Astrocyte of the cerebellum (primary cell): ENCODE measurements around the gene OPRL1.

Experiments
- DNase-seq: peaks from one replicate; pipeline ENCODE4 v3.0.0-alpha.2; 2011; ENCODE audit warnings: low read depth
- H3K4me3 ChIP-seq: 2 replicates; pipeline ENCODE4 v1.5.1; 2011; ENCODE audit warnings: mild to moderate bottlenecking, low read depth, low read length, moderate library complexity
- CTCF ChIP-seq: IDR thresholded peaks from 2 replicates; pipeline ENCODE4 v1.5.1; 2012; ENCODE audit warnings: low read length, low read depth, moderate library complexity, mild to moderate bottlenecking; ENCODE audit errors: missing control alignments
- in situ Hi-C: cut with HindIII; loops from 2 replicates; pipeline ENCODE4 v1.10.0; 2017; ENCODE audit warnings: low sequenced_read_pairs

The OPRL1 gene

GRCh38 chr20:64038565-64039292 lies 41.2 kb upstream of the OPRL1 start:
- in situ Hi-C loops: no loop called here
- peak overlapping the region; percentile 31 for H3K4me3 ChIP-seq
- no peak for DNase-seq
- TF ChIP-seq CTCF: peak; percentile 78

GRCh38 chr20:64039293-64040160 lies 40.4 kb upstream of the OPRL1 start:
- TF ChIP-seq CTCF: no peak
- DNase-seq: no peak
- in situ Hi-C loops: no loop called here
- peak overlapping the region; percentile 31 for H3K4me3 ChIP-seq

GRCh38 chr20:64040231-64041039 lies 39.4 kb upstream of the OPRL1 start:
- no peak for DNase-seq
- in situ Hi-C loops: no loop called here
- no peak for TF ChIP-seq CTCF
- no peak overlapping the region for H3K4me3 ChIP-seq

GRCh38 chr20:64041040-64041780 lies 38.7 kb upstream of the OPRL1 start:
- DNase-seq: no peak
- TF ChIP-seq CTCF: no peak
- no peak overlapping the region for H3K4me3 ChIP-seq
- in situ Hi-C loops: no loop called here

GRCh38 chr20:64041781-64042053 lies 38.2 kb upstream of the OPRL1 start:
- no peak for DNase-seq
- in situ Hi-C loops: no loop called here
- TF ChIP-seq CTCF: no peak
- no peak overlapping the region for H3K4me3 ChIP-seq
